GM23338 (cell line): ENCODE data around the gene RNF157.

Experiments
- CREB1 ChIP-seq: fragments of 250-450 bp; sonication (Bioruptor Pico); IDR thresholded peaks from 2 replicates; pipeline ENCODE4 v1.5.0; 2020; ENCODE audit warnings: low read depth, mild to moderate bottlenecking, moderate library complexity
- CTCF ChIP-seq, 2 experiments: fragments of 200-600 bp in 1 of 2; sonication (generic) in 1 of 2; conservative IDR thresholded peaks; 2 replicates each; pipeline versions ENCODE4 v1.5.1 to v1.6.1; 2016 to 2017; ENCODE audit warnings: antibody characterized with exemption in 2 of 2, low read depth in 2 of 2, mild to moderate bottlenecking in 2 of 2, moderate library complexity in 1 of 2
- ETS1 ChIP-seq: IDR thresholded peaks from 2 replicates; pipeline ENCODE4 v1.6.1; 2016; ENCODE audit warnings: antibody characterized with exemption
- EZH2 ChIP-seq: fragments of 200-600 bp; sonication (generic); IDR thresholded peaks from one replicate; pipeline ENCODE4 v1.8.0; 2017; ENCODE audit warnings: antibody characterized with exemption, mild to moderate bottlenecking, low read depth; ENCODE audit not compliant: unreplicated experiment
- EZH2phosphoT487 ChIP-seq: fragments of 200-600 bp; sonication (generic); IDR thresholded peaks from one replicate; pipeline ENCODE4 v1.8.1; 2018; ENCODE audit warnings: antibody characterized with exemption; ENCODE audit not compliant: unreplicated experiment
- JUNB ChIP-seq: IDR thresholded peaks from one replicate; pipeline ENCODE4 v1.6.1; 2016; ENCODE audit warnings: antibody characterized with exemption; ENCODE audit not compliant: unreplicated experiment
- POLR2AphosphoS5 ChIP-seq: IDR thresholded peaks from 2 replicates; pipeline ENCODE4 v1.6.1; 2016; ENCODE audit warnings: antibody characterized with exemption, low read depth
- REST ChIP-seq: IDR thresholded peaks from one replicate; pipeline ENCODE4 v1.6.1; 2018; ENCODE audit warnings: antibody characterized with exemption; ENCODE audit not compliant: unreplicated experiment
- ZNF114 ChIP-seq: fragments of 250-450 bp; sonication (Bioruptor Pico); IDR thresholded peaks from 2 replicates; pipeline ENCODE4 v1.5.0; 2020; ENCODE audit warnings: mild to moderate bottlenecking, moderate library complexity
- ZNF331 ChIP-seq: fragments of 250-450 bp; sonication (Bioruptor Pico); IDR thresholded peaks from 2 replicates; pipeline ENCODE4 v1.5.0; 2020; ENCODE audit warnings: low read depth, mild to moderate bottlenecking, moderate library complexity

GRCh38 chr17:76196675-76197074 lies 43.6 kb downstream of the RNF157 start:
- TF ChIP-seq EZH2phosphoT487 (no peak), CTCF (conservative IDR thresholded peaks at IDR 0.05; ENCODE audit: low read depth in 2 of 2) (no peak), REST (no peak), POLR2AphosphoS5 (no peak), JUNB (no peak), ZNF331 (CRISPR knock-in tag) (no peak), EZH2 (no peak), ETS1 (no peak), ZNF114 (no peak), CREB1 (CRISPR knock-in tag) (no peak)
